ENCODE measurements around the gene RASL11B. TPM values are rescaled to one million over a fixed set of nuclear protein-coding genes. Genes with fewer than 3 reads are reported as not detected.

The RASL11B gene
- total and polyA plus RNA-seq, 10 of the 15 experiments (the other 5 are each of a cell fraction or from before 2014, with no cell fraction given): 0.06 to 0.45 (median 0.08) TPM; not detected in 5

DNA sequence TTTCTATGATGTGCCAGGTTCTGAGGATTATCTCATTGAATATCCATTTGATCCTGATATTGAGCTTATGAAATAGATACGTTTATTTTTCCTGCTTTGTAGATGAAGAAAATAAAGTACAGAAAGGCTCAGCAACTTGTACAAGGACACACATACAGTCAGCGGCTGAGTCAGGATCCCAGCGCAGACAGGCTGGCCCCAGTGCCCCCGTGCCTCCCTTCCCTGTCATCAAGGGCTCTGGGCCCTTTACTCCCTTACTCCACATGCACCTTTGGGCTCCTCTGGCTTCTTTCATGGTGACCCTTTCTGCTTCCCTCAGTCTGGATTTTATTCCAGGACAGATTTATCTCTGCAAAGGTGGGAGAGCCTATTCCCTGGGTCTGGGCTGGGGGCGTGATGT is 12.8 kb downstream of the RASL11B start (continued):
- TF ChIP-seq, protein P1, sequence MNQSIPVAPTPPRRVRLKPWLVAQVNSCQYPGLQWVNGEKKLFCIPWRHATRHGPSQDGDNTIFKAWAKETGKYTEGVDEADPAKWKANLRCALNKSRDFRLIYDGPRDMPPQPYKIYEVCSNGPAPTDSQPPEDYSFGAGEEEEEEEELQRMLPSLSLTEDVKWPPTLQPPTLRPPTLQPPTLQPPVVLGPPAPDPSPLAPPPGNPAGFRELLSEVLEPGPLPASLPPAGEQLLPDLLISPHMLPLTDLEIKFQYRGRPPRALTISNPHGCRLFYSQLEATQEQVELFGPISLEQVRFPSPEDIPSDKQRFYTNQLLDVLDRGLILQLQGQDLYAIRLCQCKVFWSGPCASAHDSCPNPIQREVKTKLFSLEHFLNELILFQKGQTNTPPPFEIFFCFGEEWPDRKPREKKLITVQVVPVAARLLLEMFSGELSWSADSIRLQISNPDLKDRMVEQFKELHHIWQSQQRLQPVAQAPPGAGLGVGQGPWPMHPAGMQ (IDR thresholded peaks at IDR 0.05; ENCODE audit: borderline replicate concordance): no peak

DNA sequence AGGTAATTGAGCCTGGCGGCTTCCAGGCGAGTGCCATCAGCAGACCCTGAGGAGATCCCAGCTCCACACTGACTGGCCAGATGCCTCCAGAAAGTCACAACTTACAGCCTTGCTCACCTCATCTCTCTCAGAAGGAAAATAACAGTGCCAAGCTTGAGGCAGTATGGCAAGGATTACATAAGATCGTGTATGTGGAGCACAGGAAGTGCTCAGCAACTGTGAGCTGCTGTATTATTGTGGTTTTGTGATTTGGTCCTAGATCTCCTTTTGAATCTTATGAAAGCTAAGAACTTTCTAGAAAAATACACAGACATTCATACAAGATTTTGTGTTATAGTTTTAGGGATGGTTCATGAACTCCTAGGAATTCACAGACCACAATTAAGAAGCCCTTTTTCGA is 14.0 kb downstream of the RASL11B start:
- H3K27ac ChIP-seq (ENCODE audit: control insufficient read depth, insufficient read depth): no peak overlapping the region
- no peak for TF ChIP-seq NR2C2 (IDR thresholded peaks at IDR 0.05; ENCODE audit: borderline replicate concordance, control insufficient read depth, insufficient read length, low read depth)
- no peaks in the 10 kb centered on the region for H3K4me1 ChIP-seq (ENCODE audit: control insufficient read depth, insufficient read depth, low read length)
- no peak overlapping the region for H3K9ac ChIP-seq (ENCODE audit: control insufficient read depth, insufficient read depth, low read length)
- ChIA-PET CTCF (interaction anchor here (0.6 kb wide), 1 partner anchor 1526 kb away, joined by 3 read pairs; no protein-coding TSS in a partner anchor), RAD21 (ENCODE audit: unreplicated experiment) (no interaction called here), POLR2A (interaction anchor here (0.7 kb wide), 1 partner anchor 72 kb away, joined by 4 read pairs; no protein-coding TSS in a partner anchor), SMC1A (ENCODE audit: uncharacterized antibody, unreplicated experiment) (no interaction called here)
- ATAC-seq (no peak), FAIRE-seq (no peak), DNase-seq (ENCODE audit: low read depth, low spot score) (no peak)
- intact Hi-C loops (cut with micrococcal nuclease; ENCODE audit: unreplicated experiment) (no loop called here), in situ Hi-C loops (cut with MboI) (no loop called here)
- no peaks in the 10 kb centered on the region for H3K9me3 ChIP-seq (replicated peaks; ENCODE audit: control insufficient read depth, insufficient read depth, low read length)
- H3K79me2 ChIP-seq (ENCODE audit: control insufficient read depth, insufficient read depth, low read length): no peaks in the 10 kb centered on the region
- H3K4me3 ChIP-seq: no peak overlapping the region
- 77% methylated on average over 4 of the region's 4 CpGs for WGBS (ENCODE audit: insufficient coverage, insufficient replicate concordance, low lambda C conversion rate, missing lambda C conversion rate)
- no peaks in the 10 kb centered on the region for H3K27me3 ChIP-seq (replicated peaks in 1 of 2; ENCODE audit: control insufficient read depth in 2 of 2, insufficient read depth in 2 of 2, low read length in 1 of 2)
- H3K4me2 ChIP-seq (ENCODE audit: control insufficient read depth, insufficient read depth): no peak overlapping the region
- BruUV-seq (replicated peaks): no TSS peak
- H3K36me3 ChIP-seq (ENCODE audit: control insufficient read depth in 2 of 2, insufficient read depth in 2 of 2, low read length in 1 of 2): no peaks in the 10 kb centered on the region
- no peaks in the 10 kb centered on the region for H4K20me1 ChIP-seq (ENCODE audit: control insufficient read depth, insufficient read depth)
- no peak overlapping the region for H2AFZ ChIP-seq (ENCODE audit: control insufficient read depth, low read depth, low read length)

DNA sequence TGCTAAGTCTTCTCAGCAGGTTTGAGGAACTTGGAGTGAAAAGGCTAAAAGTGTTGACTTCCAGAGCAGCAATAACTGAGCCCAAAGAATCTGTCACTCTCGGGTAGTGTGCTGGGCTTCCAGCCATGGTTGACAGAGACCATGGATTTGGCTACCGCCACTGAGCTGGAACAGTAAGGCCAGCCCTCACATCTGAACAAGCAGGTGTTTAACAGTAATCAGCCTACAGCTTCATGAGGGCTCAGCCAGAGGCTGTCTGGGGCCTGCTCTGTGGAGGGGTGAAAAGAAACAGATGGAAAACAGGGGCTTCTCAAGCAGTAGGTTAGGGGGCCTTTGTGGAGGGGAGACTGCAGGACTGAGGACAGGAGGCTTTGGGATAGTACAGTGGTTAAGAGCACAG is 14.9 kb downstream of the RASL11B start:
- Histone ChIP-seq H3K9ac (ENCODE audit: control insufficient read depth, insufficient read depth, low read length) (no peak overlapping the region), H3K9me3 (replicated peaks; ENCODE audit: control insufficient read depth, insufficient read depth, low read length) (no peaks in the 10 kb centered on the region), H3K36me3 (ENCODE audit: control insufficient read depth in 2 of 2, insufficient read depth in 2 of 2, low read length in 1 of 2) (no peaks in the 10 kb centered on the region), H3K79me2 (ENCODE audit: control insufficient read depth, insufficient read depth, low read length) (no peaks in the 10 kb centered on the region), H3K4me2 (ENCODE audit: control insufficient read depth, insufficient read depth) (no peak overlapping the region), H2AFZ (ENCODE audit: control insufficient read depth, low read depth, low read length) (no peak overlapping the region), H3K27me3 (replicated peaks in 1 of 2; ENCODE audit: control insufficient read depth in 2 of 2, insufficient read depth in 2 of 2, low read length in 1 of 2) (no peaks in the 10 kb centered on the region), H3K4me1 (ENCODE audit: control insufficient read depth, insufficient read depth, low read length) (no peaks in the 10 kb centered on the region), H4K20me1 (ENCODE audit: control insufficient read depth, insufficient read depth) (no peaks in the 10 kb centered on the region), H3K27ac (ENCODE audit: control insufficient read depth, insufficient read depth) (no peak overlapping the region), H3K4me3 (no peak overlapping the region)
- DNase-seq (ENCODE audit: low read depth, low spot score) (no peak), ATAC-seq (no peak), FAIRE-seq (no peak)
- in situ Hi-C loops (cut with MboI): no loop called here
- intact Hi-C loops (cut with micrococcal nuclease; ENCODE audit: unreplicated experiment): no loop called here
- SMC1A ChIA-PET (ENCODE audit: uncharacterized antibody, unreplicated experiment): no interaction called here
- CTCF ChIA-PET: interaction anchor here (0.7 kb wide), 1 partner anchor 34 kb away, joined by 3 read pairs; no protein-coding TSS in a partner anchor
- WGBS (ENCODE audit: insufficient coverage, insufficient replicate concordance, low lambda C conversion rate, missing lambda C conversion rate): 95% methylated on average over 2 of the region's 2 CpGs
- POLR2A ChIA-PET: no interaction called here
- RAD21 ChIA-PET (ENCODE audit: unreplicated experiment): no interaction called here
- BruUV-seq (replicated peaks): no TSS peak
- TF ChIP-seq MYC (IDR thresholded peaks at IDR 0.05; ENCODE audit: insufficient read depth, insufficient read length, insufficient replicate concordance, low read length, severe bottlenecking): no peak
- TF ChIP-seq RCOR1 (conservative IDR thresholded peaks at IDR 0.05; ENCODE audit: low read depth, low read length): no peak
- TF ChIP-seq, protein P2, sequence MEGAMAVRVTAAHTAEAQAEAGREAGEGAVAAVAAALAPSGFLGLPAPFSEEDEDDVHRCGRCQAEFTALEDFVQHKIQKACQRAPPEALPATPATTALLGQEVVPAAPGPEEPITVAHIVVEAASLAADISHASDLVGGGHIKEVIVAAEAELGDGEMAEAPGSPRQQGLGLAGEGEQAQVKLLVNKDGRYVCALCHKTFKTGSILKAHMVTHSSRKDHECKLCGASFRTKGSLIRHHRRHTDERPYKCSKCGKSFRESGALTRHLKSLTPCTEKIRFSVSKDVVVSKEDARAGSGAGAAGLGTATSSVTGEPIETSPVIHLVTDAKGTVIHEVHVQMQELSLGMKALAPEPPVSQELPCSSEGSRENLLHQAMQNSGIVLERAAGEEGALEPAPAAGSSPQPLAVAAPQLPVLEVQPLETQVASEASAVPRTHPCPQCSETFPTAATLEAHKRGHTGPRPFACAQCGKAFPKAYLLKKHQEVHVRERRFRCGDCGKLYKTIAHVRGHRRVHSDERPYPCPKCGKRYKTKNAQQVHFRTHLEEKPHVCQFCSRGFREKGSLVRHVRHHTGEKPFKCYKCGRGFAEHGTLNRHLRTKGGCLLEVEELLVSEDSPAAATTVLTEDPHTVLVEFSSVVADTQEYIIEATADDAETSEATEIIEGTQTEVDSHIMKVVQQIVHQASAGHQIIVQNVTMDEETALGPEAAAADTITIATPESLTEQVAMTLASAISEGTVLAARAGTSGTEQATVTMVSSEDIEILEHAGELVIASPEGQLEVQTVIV (IDR thresholded peaks at IDR 0.05; ENCODE audit: borderline replicate concordance, partially characterized antibody): no peak
- no peak for TF ChIP-seq IKZF1 (conservative IDR thresholded peaks at IDR 0.05)
- TF ChIP-seq FOXK2 (IDR thresholded peaks at IDR 0.05): no peak
- TF ChIP-seq, protein P3, sequence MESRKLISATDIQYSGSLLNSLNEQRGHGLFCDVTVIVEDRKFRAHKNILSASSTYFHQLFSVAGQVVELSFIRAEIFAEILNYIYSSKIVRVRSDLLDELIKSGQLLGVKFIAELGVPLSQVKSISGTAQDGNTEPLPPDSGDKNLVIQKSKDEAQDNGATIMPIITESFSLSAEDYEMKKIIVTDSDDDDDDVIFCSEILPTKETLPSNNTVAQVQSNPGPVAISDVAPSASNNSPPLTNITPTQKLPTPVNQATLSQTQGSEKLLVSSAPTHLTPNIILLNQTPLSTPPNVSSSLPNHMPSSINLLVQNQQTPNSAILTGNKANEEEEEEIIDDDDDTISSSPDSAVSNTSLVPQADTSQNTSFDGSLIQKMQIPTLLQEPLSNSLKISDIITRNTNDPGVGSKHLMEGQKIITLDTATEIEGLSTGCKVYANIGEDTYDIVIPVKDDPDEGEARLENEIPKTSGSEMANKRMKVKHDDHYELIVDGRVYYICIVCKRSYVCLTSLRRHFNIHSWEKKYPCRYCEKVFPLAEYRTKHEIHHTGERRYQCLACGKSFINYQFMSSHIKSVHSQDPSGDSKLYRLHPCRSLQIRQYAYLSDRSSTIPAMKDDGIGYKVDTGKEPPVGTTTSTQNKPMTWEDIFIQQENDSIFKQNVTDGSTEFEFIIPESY (IDR thresholded peaks at IDR 0.05): no peak
